Osteocyte (in vitro differentiated cells): ENCODE data around the gene NLGN1. TPM values are rescaled to one million over a fixed set of nuclear protein-coding genes. Genes with fewer than 3 reads are reported as not detected.

Experiments
- DNase-seq: peaks from one replicate; pipeline ENCODE4 v3.0.0; 2021; ENCODE audit warnings: mixed read lengths; ENCODE audit not compliant: unreplicated experiment; ENCODE audit errors: extremely low spot score
- H3K27ac Mint-ChIP-seq: one replicate; pipeline ENCODE4 v1.8.0; 2021; ENCODE audit warnings: mild to moderate bottlenecking, mixed read lengths; ENCODE audit not compliant: unreplicated experiment
- H3K27me3 Mint-ChIP-seq: one replicate; pipeline ENCODE4 v1.8.0; 2021; ENCODE audit warnings: mixed read lengths; ENCODE audit not compliant: unreplicated experiment
- H3K36me3 Mint-ChIP-seq: one replicate; pipeline ENCODE4 v1.8.0; 2021; ENCODE audit warnings: mixed read lengths; ENCODE audit not compliant: unreplicated experiment
- H3K4me1 Mint-ChIP-seq: one replicate; pipeline ENCODE4 v1.8.0; 2021; ENCODE audit warnings: mixed read lengths; ENCODE audit not compliant: unreplicated experiment
- H3K4me3 Mint-ChIP-seq: one replicate; pipeline ENCODE4 v1.8.0; 2021; ENCODE audit warnings: mild to moderate bottlenecking, moderate library complexity, mixed read lengths; ENCODE audit not compliant: unreplicated experiment
- H3K9me3 Mint-ChIP-seq: one replicate; pipeline ENCODE4 v1.8.0; 2021; ENCODE audit warnings: mixed read lengths; ENCODE audit not compliant: unreplicated experiment
- total RNA-seq: library from RNA; stranded (reverse); gene quantifications from 2 replicates; pipeline ENCODE4 v1.2.1, GENCODE V29; 2021
- TF ChIP-seq, protein P1 (sequence below): fragments of 200-600 bp; sonication (generic); IDR thresholded peaks from 2 replicates; pipeline ENCODE4 v1.5.0; 2021; ENCODE audit warnings: antibody characterized with exemption, mild to moderate bottlenecking, moderate library complexity

Gene NLGN1
- total RNA-seq, 1 donor from 2014 or later = 3.9 TPM

GRCh38 chr3:173463250-173463649 is 65.7 kb downstream of the NLGN1 start:
- H3K27me3 Mint-ChIP-seq = peaks cover 2% of the 10 kb centered on the region
- no peak overlapping the region for H3K27ac Mint-ChIP-seq
- TF ChIP-seq, protein P1, sequence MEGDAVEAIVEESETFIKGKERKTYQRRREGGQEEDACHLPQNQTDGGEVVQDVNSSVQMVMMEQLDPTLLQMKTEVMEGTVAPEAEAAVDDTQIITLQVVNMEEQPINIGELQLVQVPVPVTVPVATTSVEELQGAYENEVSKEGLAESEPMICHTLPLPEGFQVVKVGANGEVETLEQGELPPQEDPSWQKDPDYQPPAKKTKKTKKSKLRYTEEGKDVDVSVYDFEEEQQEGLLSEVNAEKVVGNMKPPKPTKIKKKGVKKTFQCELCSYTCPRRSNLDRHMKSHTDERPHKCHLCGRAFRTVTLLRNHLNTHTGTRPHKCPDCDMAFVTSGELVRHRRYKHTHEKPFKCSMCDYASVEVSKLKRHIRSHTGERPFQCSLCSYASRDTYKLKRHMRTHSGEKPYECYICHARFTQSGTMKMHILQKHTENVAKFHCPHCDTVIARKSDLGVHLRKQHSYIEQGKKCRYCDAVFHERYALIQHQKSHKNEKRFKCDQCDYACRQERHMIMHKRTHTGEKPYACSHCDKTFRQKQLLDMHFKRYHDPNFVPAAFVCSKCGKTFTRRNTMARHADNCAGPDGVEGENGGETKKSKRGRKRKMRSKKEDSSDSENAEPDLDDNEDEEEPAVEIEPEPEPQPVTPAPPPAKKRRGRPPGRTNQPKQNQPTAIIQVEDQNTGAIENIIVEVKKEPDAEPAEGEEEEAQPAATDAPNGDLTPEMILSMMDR = no peak
- H3K4me1 Mint-ChIP-seq = no peaks in the 10 kb centered on the region
- no peaks in the 10 kb centered on the region for H3K36me3 Mint-ChIP-seq
- DNase-seq = no peak
- no peak overlapping the region for H3K4me3 Mint-ChIP-seq
- H3K9me3 Mint-ChIP-seq = no peaks in the 10 kb centered on the region

GRCh38 chr3:173465112-173465511 is 67.6 kb downstream of the NLGN1 start:
- Mint-ChIP-seq H3K4me1 (no peaks in the 10 kb centered on the region), H3K27ac (no peak overlapping the region), H3K4me3 (no peak overlapping the region), H3K36me3 (no peaks in the 10 kb centered on the region), H3K27me3 (peaks cover 2% of the 10 kb centered on the region), H3K9me3 (no peaks in the 10 kb centered on the region)
- no peak for DNase-seq
- TF ChIP-seq, protein P1 = no peak

- Mint-ChIP-seq H3K4me1 (no peaks in the 10 kb centered on the region), H3K27me3 (peaks cover 2% of the 10 kb centered on the region), H3K4me3 (no peak overlapping the region), H3K36me3 (no peaks in the 10 kb centered on the region), H3K27ac (no peak overlapping the region), H3K9me3 (no peaks in the 10 kb centered on the region)
- no peak for DNase-seq
- TF ChIP-seq, protein P1 = no peak
Measured at GRCh38 chr3:173465898-173466678, 68.5 kb downstream of the NLGN1 start.

DNA sequence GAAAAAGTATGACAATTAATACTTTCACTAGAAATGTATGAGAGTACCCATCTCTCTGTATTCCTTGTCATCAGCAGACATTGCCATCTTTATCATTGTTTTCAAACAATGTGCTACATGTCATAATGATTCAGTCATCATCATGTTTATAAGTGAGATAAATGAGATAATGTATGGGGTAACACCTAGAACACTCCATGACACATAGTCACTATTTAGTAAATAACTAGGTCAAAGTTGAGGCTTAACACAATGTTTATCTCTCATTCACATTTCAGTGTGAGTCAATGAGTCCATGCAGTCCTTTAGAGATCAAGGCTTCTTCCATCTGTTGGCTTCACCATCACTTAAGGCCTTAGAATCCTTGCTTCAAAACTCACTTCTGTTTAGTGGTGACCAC is 70.0 kb downstream of the NLGN1 start:
- no peaks in the 10 kb centered on the region for H3K4me1 Mint-ChIP-seq
- DNase-seq = no peak
- no peaks in the 10 kb centered on the region for H3K36me3 Mint-ChIP-seq
- H3K27ac Mint-ChIP-seq = no peak overlapping the region
- no peaks in the 10 kb centered on the region for H3K27me3 Mint-ChIP-seq
- H3K9me3 Mint-ChIP-seq = no peaks in the 10 kb centered on the region
- TF ChIP-seq, protein P1 = no peak
- no peak overlapping the region for H3K4me3 Mint-ChIP-seq

DNA sequence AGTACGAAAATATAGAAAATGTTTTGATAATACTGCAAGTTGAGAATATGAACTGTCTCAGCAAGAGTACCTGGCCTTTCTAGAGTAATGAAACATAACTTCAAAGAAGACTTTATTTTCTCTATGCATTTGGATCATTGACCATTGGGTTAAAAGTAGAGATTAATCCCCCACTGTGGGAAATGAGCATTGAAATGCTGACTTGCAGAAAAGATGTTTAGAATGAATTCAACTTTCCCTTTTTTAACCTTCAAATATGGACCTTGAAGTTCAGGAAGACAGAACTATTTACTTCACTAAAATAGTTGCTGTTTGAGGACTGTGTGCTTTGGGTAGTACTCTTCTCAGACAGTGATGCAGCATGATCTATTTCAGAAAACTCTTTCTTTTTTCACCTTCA is 75.7 kb downstream of the NLGN1 start:
- Mint-ChIP-seq H3K4me3 (no peak overlapping the region), H3K9me3 (peaks cover 3% of the 10 kb centered on the region), H3K27ac (no peak overlapping the region), H3K36me3 (no peaks in the 10 kb centered on the region), H3K4me1 (no peaks in the 10 kb centered on the region), H3K27me3 (no peaks in the 10 kb centered on the region)
- TF ChIP-seq, protein P1 = no peak
- DNase-seq = no peak
